Esophagus squamous epithelium (tissue), 5 donors: Measurements from ENCODE around the gene PPFIBP1. TPM values are rescaled to one million over a fixed set of nuclear protein-coding genes. Genes with fewer than 3 reads are reported as not detected.

Experiments used
- DNase-seq: peaks from one replicate; lab custom pipeline; 2025; lab: John Stamatoyannopoulos, UW
- H3K27ac ChIP-seq, 4 donors: fragments of 200-600 bp; sonication (generic); one replicate each; pipeline ENCODE4 v1.5.1; 2016 to 2019; ENCODE audit warnings: mild to moderate bottlenecking in 1 of 4
- H3K27me3 ChIP-seq, 4 donors: fragments of 200-600 bp; sonication (generic); 1 replicate in 3 of 4; 2 replicates in 1 of 4; pipeline versions ENCODE4 v1.5.1 to v1.6.0; 2017 to 2021; ENCODE audit warnings: antibody characterized with exemption in 1 of 4
- H3K36me3 ChIP-seq, 3 donors: fragments of 200-600 bp; sonication (generic); one replicate each; pipeline ENCODE4 v1.5.1; 2016 to 2019
- H3K4me1 ChIP-seq, 3 donors: fragments of 200-600 bp; sonication (generic); one replicate each; pipeline ENCODE4 v1.5.1; 2017 to 2019
- H3K4me3 ChIP-seq, 4 donors: fragments of 200-600 bp; sonication (generic); 1 replicate in 3 of 4; 2 replicates in 1 of 4; pipeline ENCODE4 v1.5.1; 2016 to 2019; ENCODE audit warnings: mild to moderate bottlenecking in 2 of 4, moderate library complexity in 1 of 4
- H3K9me3 ChIP-seq, 3 donors: fragments of 200-600 bp; sonication (generic); one replicate each; pipeline ENCODE4 v1.5.1; 2016 to 2019
- CTCF ChIP-seq, 6 experiments: fragments of 450-650 bp in 4 of 6; fragments of 200-600 bp in 2 of 6; sonication (generic) in 2 of 6; IDR thresholded peaks; one replicate each; pipeline ENCODE4 v1.5.1; 2016 to 2019; ENCODE audit warnings: antibody characterized with exemption in 6 of 6, mild to moderate bottlenecking in 4 of 6, moderate library complexity in 4 of 6
- POLR2A ChIP-seq, 4 donors: fragments of 450-650 bp; IDR thresholded peaks; one replicate each; pipeline ENCODE4 v1.6.1; 2017; ENCODE audit warnings: antibody characterized with exemption in 4 of 4, mild to moderate bottlenecking in 4 of 4, moderate library complexity in 3 of 4
- WGBS, 2 donors: methylation state at CpG; one replicate each; pipeline ENCODE4 v1.1.5; 2018; 5-methylcytosine and 5-hydroxymethylcytosine counted together
- intact Hi-C: fragments of 100-400 bp; cut with DNase I; formaldehyde crosslinking; loops from one replicate; pipeline ENCODE4 v1.15.0; 2022
- total RNA-seq, 4 donors: library from RNA; depleted of rRNA; stranded (reverse); fragments of >200 nt; gene quantifications; one replicate each; pipeline ENCODE4 v1.1.0, GENCODE V29; 2016
- donor health status: DM: yes; HTN: yes; CAD: no.

Gene PPFIBP1
- total RNA-seq, 4 donors from 2014 or later: 41.9 to 62.6 (median 46.7) TPM

- intact Hi-C loops: no loop called here
These were observed 181.3 kb downstream of the PPFIBP1 start for GRCh38 chr12:27705263-27705662.

GRCh38 chr12:27707216-27707615 is 183.2 kb downstream of the PPFIBP1 start:
- 38 to 49% methylated on average over 2 of the region's 2 CpGs for WGBS, 2 donors
- Histone ChIP-seq H3K27ac (no peak overlapping the region), H3K4me1 (peaks cover 7 to 32% (median 9%) of the 10 kb centered on the region in 3 donors), H3K36me3 (no peaks in the 10 kb centered on the region), H3K27me3 (no peaks in the 10 kb centered on the region), H3K9me3 (no peaks in the 10 kb centered on the region), H3K4me3 (no peak overlapping the region)
- no peak for TF ChIP-seq POLR2A (IDR thresholded peaks at IDR 0.05)
- TF ChIP-seq CTCF (IDR thresholded peaks at IDR 0.05): no peak
- DNase-seq: no peak
- intact Hi-C loops: no loop called here

More at GRCh38 chr12:27705263-27705662, 181.3 kb downstream of the PPFIBP1 start:
- Histone ChIP-seq H3K36me3 (no peaks in the 10 kb centered on the region), H3K27me3 (no peaks in the 10 kb centered on the region), H3K4me1 (peaks cover 0 to 22% (median 3%) of the 10 kb centered on the region in 3 donors), H3K9me3 (no peaks in the 10 kb centered on the region), H3K4me3 (no peak overlapping the region), H3K27ac (no peak overlapping the region)
- DNase-seq: no peak
- TF ChIP-seq POLR2A (IDR thresholded peaks at IDR 0.05) (no peak), CTCF (IDR thresholded peaks at IDR 0.05) (no peak)
- WGBS, 2 donors: 56 to 100% methylated on average over 1 to 4 of the region's 8 CpGs

GRCh38 chr12:27709212-27709931 is 185.4 kb downstream of the PPFIBP1 start:
- TF ChIP-seq CTCF (IDR thresholded peaks at IDR 0.05) (no peak), POLR2A (IDR thresholded peaks at IDR 0.05) (no peak)
- no peaks in the 10 kb centered on the region for H3K27me3 ChIP-seq
- peak overlapping the region; percentile 81 to 91 (median 90) for H3K27ac ChIP-seq
- DNase-seq: no peak
- H3K36me3 ChIP-seq: peaks cover 0 to 11% (median 0%) of the 10 kb centered on the region in 3 donors
- WGBS, 2 donors: 70 to 71% methylated on average over 11 to 12 of the region's 12 CpGs
- intact Hi-C loops: no loop called here
- no peaks in the 10 kb centered on the region for H3K9me3 ChIP-seq
- H3K4me1 ChIP-seq: peaks cover 7 to 50% (median 22%) of the 10 kb centered on the region in 3 donors
- peak overlapping the region; percentile 66 to 98 (median 86) for H3K4me3 ChIP-seq

GRCh38 chr12:27709932-27710591 is 186.1 kb downstream of the PPFIBP1 start:
- Histone ChIP-seq H3K36me3 (peaks cover 0 to 17% (median 0%) of the 10 kb centered on the region in 3 donors), H3K27me3 (no peaks in the 10 kb centered on the region), H3K27ac (peak overlapping the region; percentile 81 to 91 (median 90)), H3K4me3 (peak overlapping the region; percentile 66 to 98 (median 86)), H3K4me1 (peaks cover 7 to 50% (median 22%) of the 10 kb centered on the region in 3 donors), H3K9me3 (no peaks in the 10 kb centered on the region)
- DNase-seq: no peak
- WGBS, 2 donors: 9% methylated on average over 24 of the region's 24 CpGs
- intact Hi-C loops: no loop called here
- no peak for TF ChIP-seq CTCF (IDR thresholded peaks at IDR 0.05)
- TF ChIP-seq POLR2A (IDR thresholded peaks at IDR 0.05): no peak
